ENCODE results near the gene ARRDC5.
"Not testable (repeated sequence)": the region's sequence is repeated elsewhere in the genome, so short reads cannot be mapped to it uniquely, and the experiment has no call there.

ARRDC5 gene

DNA sequence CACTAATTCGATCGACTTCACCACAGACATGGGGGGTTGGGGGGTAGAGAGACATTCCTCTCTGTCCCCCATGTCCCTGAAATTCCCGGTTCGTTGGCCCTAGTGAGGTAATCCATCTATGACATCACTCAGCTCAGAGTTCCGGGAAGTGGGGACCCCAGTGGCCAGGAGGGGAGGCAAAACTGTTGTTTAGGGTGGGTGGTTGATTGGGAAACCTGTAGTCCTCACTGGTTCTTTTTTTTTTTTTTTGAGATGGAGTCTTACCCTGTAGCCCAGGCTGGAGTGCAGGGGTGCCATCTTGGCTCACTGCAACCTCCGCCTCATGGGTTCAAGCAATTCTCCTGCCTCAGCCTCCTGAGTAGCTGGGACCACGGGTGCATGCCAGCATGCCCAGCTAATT, at the start of gene ARRDC5:
Gene ARRDC5 (minus strand): TSS at position 101 of the 400 bp plus-strand sequence. CDS start 71 bp downstream, at position 30.
- DNase-seq (ENCODE audit: low read depth) = no peak

DNA sequence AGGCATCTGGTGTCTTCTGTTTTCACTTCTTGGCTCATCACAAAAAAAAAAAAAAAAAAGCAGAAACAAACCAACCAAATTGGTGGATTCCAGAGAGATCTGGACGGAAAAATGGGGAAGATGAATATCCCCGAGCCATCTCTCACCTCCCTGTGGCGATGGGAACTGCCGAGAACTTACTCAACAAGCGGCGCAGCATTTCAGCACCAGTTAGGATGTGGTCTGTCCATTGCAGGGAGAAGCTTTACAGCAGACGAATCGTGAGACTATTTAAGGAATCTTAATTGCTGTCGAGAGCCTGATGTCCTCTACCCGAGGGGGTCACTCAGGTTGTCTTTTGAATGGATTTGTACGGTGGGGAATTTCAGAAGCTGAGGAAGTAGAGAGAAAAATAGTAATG, 49.0 kb upstream of the ARRDC5 start:
- no peak for DNase-seq (ENCODE audit: low read depth)

DNA sequence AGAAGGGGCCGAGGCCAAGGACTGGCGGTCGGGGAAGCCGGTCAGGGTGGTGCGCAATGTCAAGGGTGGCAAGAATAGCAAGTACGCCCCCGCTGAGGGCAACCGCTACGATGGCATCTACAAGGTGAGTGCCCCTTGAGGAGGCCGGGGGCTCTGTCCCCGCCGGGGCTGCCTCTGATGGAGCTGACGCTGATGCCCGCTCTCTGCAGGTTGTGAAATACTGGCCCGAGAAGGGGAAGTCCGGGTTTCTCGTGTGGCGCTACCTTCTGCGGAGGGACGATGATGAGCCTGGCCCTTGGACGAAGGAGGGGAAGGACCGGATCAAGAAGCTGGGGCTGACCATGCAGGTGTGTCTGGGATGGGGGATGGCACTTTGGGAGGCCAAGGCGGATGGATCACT, 48.0 kb upstream of the ARRDC5 start:
- DNase-seq (ENCODE audit: low read depth) = not testable (repeated sequence)

DNA sequence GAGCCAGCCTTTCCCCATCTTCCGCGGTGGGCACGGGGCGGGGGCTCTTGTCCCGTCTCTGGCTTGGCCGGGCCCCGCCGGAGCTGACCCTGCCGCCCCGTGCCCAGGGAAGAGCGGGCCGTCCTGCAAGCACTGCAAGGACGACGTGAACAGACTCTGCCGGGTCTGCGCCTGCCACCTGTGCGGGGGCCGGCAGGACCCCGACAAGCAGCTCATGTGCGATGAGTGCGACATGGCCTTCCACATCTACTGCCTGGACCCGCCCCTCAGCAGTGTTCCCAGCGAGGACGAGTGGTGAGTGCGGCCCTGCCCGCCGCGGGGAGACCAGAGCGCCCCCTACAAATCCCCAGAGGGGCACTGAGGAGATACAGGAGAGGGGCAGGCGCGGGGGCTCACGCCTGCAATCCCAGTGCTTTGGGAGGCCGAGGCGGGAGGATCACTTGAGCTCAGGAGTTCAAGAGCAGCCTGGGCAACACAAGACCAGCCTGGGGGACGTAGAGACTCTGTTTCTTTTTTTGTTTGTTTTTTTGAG, 39.0 kb upstream of the ARRDC5 start:
- not testable (repeated sequence) for DNase-seq (ENCODE audit: low read depth)

DNA sequence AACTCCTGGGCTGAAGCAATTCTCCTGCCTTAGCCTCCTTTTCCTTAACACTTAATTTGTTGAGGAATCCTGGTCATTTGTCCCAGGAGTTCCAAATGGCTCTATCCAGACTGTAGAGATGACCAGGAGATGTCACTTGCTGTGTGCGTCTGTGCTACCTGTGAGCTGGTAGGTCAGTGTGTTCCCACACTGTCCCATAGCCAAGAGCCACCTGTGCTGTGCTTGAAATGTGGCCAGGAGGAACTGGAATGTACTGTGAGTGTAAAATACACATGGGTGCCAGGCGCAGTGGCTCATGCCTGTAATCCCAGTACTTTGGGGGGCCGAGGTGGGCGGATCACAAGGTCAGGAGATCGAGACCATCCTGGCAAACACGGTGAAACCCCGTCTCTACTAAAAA, 36.8 kb upstream of the ARRDC5 start:
- DNase-seq (ENCODE audit: low read depth) = no peak

DNA sequence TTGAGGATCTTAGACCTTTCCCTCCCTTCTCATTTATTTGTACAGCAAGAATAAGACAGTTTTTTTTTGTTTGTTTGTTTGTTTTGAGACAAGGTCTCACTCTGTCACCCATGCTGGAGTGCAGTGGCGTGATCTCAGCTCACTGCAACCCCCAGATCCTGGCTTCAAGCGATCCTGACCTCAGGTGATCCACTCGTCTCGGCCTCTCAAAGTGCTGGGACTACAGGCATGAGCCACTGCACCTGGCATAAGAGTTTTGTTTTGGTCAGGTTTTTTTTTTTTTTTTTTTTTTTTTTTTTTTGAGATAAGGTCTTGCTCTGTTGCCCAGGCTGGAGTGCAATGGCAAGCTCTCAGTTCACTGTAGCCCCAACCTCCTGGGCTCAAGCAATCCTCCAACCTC, 35.8 kb upstream of the ARRDC5 start:
- not testable (repeated sequence) for DNase-seq (ENCODE audit: low read depth)

DNA sequence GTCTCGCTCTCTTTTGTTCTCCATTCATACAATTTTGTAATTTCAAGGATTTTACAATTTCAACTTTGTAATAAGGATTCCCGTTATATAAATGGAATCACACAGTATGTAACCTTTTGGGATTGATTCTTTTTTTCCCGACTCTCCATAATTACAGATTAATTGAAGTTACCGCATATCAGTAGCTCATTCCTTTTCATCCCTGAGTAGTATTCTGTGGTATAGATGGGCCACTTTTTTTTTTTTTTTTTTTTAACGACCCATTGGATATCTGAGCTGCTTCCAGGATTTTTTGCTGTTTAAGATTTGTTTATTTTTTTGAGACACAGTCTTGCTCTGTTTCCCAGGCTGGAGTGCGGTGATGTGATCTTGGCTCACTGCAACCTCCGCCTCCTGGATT, 34.4 kb upstream of the ARRDC5 start:
- DNase-seq (ENCODE audit: low read depth) = no peak

DNA sequence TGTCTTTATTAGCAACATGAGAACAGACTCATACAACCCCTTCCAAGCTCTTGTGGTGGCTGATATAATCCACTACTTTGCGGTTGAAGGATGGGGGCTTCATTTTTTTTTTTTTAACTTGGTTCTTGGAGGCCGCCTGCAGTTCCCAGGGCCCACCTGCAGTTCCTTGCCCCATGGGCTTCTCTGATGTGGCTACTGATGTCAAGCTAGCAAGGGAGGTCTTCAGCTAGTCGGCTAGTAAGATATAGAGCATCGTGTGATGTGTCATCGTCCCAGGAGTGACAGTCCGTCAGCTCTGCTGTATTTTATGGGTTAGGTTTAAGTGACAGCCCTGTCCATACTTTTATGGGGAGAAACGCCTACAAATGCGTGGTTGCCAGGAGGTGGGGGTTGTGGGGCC, 32.7 kb upstream of the ARRDC5 start:
- DNase-seq (ENCODE audit: low read depth) = no peak

DNA sequence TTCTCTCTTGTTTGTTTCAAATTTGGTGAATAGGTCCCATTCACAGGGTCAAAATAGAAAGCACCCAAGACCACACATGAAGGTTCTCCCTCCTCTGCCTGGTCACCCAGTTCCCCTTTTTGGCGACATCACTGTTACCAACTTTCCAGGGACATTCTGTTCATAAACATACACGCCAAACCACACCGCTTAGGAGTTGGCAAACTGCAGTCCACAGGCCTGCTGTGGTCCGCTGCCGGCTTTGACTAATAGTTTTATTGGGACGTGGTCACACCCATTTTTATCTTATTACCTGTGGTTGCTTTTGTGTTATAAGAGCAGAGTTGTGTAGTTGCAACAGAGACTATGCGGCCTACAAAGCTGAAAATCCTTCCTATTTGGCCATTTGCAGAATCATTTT, 30.8 kb upstream of the ARRDC5 start:
- DNase-seq (ENCODE audit: low read depth) = no peak

DNA sequence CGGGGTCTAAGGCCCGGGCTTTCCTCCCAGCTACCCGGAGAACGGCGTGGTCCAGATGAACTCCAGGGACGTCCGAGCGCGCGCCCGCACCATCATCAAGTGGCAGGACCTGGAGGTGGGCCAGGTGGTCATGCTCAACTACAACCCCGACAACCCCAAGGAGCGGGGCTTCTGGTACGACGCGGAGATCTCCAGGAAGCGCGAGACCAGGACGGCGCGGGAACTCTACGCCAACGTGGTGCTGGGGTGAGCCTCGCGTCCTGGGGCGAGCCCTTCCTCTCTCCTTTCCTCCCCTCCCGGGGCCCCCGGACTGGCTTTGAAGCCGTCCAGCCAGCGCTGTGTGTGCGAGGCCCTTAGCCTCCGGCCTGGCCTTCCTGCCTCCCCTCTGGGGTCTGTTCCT, 30.0 kb upstream of the ARRDC5 start:
- DNase-seq (ENCODE audit: low read depth) = no peak

DNA sequence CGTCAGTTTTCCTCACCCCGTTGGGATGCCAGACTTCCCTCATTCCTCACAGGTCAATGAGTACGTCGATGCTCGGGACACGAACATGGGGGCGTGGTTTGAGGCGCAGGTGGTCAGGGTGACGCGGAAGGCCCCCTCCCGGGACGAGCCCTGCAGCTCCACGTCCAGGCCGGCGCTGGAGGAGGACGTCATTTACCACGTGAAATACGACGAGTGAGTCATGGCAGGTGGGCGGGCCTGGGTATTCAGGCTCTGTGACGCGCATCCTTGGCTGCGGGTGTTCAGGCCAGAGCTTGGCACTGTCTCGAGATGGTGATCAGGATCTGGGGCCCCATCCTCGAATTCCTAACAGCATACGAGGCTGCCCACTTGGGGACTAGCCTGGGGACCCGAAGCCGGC, 28.0 kb upstream of the ARRDC5 start:
- no peak for DNase-seq (ENCODE audit: low read depth)

DNA sequence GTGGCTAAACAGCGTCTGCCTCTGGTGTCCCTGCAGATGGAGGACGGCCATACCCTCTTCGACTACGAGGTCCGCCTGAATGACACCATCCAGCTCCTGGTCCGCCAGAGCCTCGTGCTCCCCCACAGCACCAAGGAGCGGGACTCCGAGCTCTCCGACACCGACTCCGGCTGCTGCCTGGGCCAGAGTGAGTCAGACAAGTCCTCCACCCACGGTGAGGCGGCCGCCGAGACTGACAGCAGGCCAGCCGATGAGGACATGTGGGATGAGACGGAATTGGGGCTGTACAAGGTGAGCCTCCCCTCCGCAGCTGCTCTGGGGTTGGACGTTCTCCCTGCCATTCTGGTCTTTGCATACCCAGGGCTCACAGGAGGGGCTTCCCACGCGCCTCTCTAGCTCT, 26.5 kb upstream of the ARRDC5 start:
- DNase-seq (ENCODE audit: low read depth) = no peak

DNA sequence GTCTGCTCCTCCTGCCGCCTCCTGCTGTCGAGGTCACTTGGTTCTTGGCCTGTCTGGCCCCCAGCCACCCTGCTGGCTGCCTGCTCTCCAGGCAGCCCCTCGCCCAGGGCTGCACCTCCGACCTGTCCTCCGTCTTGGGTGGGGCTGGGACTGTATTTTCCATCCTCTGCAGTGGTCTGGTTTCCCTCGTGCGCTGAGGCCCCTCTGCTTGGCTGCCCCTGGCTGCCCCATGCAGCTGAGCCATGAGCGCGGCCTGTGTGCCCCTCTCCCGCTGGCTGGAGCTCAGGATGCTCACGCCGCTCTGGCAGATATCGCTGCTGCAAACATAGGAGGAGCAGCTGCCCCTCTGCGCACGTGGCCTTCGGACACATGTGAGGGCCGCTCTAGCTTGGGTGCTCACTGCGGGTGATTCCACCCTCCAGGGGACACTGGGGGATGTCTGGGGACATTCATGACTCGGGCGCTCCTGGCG, 20.6 kb upstream of the ARRDC5 start:
- no peak for DNase-seq (ENCODE audit: low read depth)

DNA sequence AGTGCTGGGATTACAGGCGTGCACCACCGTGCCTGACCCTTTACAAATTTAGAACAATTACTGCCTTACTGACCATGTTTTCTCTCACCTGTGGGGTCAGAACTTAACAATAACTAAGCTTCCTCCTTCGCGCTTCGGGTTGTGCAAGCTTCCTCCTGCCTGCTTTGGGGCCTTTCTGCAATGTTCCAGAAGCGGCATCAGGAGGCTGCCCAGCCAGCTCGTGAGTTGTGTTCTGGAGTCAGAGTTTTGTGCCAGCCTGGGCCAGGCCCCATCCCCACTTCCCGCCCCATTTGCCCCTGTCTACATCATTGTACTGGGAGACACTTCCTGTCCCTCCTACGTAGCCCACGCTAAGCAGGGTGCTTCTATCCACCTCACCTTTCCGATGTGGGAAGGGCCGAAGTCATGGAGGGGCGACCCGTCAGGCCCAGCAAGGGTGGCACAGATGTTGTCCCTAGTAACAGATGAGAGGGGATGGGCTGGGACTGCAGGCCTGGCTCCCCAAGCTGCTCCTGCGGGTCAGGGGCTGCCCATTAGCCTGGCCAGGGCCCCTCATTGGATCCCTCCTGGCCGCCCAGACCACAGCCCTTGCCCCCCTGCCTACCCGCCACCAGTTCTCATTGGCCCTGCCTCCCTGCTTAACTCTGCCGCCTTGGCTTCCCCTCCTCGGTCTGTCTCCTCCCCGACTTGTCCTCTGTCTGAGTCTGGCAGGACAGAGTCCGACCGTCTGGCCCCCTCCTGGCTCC, 20.0 kb upstream of the ARRDC5 start:
- no peak for DNase-seq (ENCODE audit: low read depth)

DNA sequence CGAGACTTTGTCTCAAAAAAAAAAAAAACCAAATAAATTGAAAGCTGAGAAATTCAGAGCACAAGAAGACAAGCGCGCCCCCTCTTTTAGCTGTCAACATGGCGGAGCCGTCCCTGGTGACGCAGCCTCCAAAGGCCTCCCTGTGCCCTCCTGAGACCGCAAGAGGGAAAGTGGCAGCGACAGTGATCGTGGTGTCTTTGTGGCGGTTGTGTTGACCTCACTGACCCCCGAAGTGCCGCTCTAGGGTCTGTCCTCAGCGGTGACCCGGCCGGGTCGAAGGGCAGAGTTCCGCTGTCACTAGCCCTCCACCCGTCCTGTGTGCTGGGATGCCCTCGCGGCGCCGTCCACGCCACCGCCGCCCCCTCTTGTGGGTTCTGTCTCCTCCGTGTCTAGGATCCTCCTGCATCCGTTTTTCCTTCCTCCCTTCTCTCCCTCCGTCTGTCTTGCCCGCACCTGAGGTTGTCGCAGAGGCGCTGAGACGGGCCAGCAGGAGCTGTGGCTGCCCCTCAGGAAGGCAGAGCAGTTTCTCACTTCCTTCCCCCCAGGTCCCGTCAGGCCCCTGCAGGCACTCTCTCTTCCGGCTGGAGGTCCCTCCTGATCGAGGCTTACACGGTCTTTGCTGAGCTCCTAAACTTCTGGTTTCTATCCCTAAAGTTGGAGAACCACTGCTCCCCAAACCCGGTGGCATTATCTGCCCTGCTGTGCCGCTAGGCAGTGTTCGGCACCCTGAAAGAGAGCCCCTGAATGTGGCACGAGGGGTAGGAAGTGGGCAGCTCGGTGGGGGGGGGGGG, 13.8 kb upstream of the ARRDC5 start:
- DNase-seq (ENCODE audit: low read depth) = no peak

DNA sequence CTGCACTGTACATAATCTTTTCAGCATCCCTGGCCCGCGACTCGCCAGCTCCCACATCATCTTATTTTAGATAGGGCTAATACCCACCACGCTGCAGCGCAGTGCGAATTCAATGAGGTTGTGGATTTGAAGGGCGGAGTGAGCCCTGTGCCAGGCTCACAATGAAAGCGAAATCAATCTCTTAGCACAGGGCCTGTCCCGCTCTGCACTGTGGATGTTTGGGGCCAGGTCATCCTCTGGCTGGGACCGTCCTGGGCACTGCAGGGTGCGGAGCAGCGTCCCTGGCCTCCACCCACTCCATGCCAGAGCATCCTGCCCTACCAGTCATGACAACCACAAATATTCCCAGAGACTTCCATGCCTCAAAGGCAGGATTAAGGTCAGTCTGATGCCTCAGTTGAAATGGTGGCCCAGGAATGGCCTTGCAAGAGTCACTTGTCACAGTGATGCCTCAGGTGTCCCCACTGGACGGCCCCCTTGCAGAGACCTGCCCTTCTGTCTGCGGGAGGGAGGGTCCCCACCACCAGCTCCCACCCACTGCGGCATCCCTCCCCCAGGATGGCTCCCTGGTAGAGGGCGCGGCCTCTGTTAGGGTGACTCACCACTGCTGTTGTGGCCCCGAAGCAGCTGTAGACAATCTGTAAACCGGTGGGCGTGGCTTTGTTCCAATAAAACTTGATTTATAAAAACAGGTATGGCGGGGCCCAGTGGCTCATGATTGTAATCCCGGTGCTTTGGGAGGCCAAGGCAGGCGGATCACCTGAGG, 12.2 kb upstream of the ARRDC5 start:
- DNase-seq (ENCODE audit: low read depth) = peak; percentile 84

DNA sequence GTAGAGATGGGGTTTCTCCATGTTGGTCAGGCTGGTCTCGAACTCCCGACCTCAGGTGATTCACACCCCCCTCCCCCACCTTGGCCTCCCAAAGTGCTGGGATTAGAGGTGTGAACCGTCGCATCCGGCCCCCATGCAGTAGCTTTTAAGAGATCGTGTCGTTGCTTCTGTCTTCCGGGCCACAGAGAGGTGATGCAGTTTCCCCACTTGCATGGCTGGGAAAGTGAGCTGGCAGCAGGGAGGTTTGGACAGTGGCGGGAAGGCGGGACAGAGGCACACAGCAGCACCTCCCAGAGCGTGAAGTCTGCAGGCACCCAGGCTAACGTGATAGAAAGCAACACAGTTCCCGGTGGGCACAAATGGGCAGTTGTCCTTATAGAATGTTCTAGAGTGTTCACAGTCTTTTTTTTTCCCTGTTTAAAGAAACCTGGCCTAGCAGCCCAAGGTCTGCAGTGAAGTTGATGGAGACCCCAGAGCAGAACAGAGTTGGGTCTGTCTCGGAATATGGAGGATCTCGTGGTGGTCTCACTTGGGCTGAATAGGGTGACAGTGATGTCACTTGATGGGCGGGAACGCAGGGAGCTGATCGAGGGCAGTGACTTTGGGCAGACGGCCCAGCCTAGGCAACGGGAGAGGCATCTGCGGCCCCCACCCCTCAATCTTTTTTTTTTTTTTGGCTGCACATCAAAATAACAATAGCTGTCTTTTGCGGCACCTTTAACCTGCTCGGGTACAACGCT, 11.5 kb upstream of the ARRDC5 start:
- DNase-seq (ENCODE audit: low read depth) = no peak

DNA sequence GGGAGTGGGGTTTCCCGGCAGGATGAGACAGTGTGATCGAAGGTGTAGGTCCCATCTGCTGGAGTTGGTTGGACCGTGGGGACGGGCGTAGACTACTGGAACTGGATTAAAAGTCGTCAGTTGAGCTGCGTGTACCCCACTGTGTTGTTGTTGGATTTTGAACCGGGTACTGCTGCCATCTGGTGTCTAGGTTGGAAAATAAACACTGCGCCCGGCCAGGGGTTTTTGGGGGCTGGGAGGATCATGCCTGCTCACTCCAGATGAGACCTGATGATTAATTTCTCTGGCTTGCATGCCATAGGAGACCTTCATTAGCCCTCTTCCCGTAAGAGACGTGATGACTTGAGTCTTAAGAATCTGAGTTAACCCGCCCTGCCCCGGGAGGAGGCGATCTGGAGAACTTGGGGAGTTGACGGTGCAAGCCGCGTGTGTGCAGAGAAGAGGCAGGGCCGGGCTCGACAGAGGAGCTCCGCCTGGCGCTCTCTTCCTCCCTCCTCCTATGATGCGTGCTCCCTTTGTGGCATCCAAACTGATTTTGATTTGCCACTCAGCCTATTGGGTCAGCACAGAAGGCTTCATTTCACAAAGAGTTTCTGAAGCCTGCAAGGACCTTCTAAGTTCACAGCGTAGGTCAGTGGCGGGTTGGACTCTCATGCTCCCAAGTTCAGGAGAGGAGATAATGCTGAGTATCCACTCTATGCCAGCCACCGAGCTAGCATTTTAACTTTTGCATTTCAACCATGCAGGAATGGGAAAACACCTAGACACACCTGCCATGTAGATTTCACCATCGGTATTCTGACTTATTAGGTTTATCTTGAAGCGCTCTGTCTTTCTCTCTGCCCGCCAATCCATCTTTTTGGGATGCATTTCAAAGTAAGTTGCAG, 9.3 kb upstream of the ARRDC5 start:
- DNase-seq (ENCODE audit: low read depth) = peak; percentile 100

DNA sequence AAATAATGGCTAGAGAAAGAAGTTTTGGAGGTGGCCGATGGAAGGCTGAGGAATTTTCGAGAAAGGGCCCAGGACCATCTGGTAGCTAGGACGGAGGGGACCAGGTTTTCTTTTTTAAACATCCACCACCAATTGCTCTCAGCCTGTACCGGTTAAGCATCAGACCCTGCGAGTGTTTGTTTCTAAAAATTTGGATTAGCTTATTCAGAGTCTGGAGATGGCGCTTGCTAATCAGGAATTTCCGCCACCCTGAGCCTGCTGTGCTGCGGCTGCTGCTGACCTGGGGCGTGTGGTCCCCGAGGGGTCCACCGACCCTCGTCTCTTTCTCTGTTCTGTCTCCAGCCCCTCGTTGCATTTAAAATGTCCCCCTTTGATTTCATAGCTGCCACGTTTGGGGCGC, 8.6 kb upstream of the ARRDC5 start:
- peak; percentile 9 for DNase-seq (ENCODE audit: low read depth)

DNA sequence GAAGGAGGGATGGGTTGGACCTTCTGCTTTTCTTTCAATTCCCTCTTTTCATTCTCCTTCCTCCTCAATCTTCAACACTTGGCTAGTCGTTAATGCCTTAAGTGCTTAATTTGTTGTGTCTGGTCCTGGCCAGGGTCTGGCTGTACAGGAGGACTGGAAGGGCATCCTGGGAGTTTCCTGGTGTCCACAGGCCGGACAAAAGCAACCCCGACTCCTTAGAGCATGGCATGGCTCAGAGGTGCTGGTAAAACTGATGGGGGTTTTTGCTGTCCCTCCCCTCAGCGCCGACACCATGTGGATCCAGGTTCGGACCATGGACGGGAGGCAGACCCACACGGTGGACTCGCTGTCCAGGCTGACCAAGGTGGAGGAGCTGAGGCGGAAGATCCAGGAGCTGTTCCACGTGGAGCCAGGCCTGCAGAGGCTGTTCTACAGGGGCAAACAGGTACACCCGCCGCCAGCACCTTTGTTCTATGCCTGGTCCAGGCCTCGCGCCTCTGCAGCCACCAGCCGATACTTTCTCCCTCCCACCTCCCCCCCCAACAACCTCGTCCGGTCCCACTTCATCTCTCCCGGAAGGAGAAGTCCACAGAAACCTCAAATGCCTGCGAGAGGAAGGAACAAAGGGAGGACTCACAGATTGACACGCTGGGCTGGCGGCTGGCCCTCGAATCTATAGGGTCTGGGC, 8.0 kb upstream of the ARRDC5 start:
- peak; percentile 61 for DNase-seq (ENCODE audit: low read depth)
